ENCODE data around the gene ZNF12.

Gene ZNF12

GRCh38 chr7:6643915-6644625 is 62.7 kb downstream of the ZNF12 start:
- H3K27me3 Mint-ChIP-seq (ENCODE audit: low read depth, poor library complexity), result no peaks in the 10 kb centered on the region
- H3K27ac Mint-ChIP-seq, result no peak overlapping the region
- peaks cover 3% of the 10 kb centered on the region for H3K9me3 Mint-ChIP-seq
- DNase-seq, result no peak
- H3K36me3 Mint-ChIP-seq (ENCODE audit: low read depth), result peaks cover 52% of the 10 kb centered on the region
- H3K4me1 Mint-ChIP-seq, result peaks cover 26% of the 10 kb centered on the region
- no peak overlapping the region for H3K4me3 Mint-ChIP-seq
- TF ChIP-seq CTCF (IDR thresholded peaks at IDR 0.05), result no peak

GRCh38 chr7:6642861-6643640 is 63.7 kb downstream of the ZNF12 start:
- Mint-ChIP-seq H3K4me1 (peaks cover 36% of the 10 kb centered on the region), H3K36me3 (ENCODE audit: low read depth) (peaks cover 60% of the 10 kb centered on the region), H3K27ac (no peak overlapping the region), H3K9me3 (peaks cover 4% of the 10 kb centered on the region), H3K4me3 (no peak overlapping the region), H3K27me3 (ENCODE audit: low read depth, poor library complexity) (no peaks in the 10 kb centered on the region)
- TF ChIP-seq CTCF (IDR thresholded peaks at IDR 0.05), result no peak
- no peak for DNase-seq

GRCh38 chr7:6642239-6642839 is 64.4 kb downstream of the ZNF12 start:
- no peak overlapping the region for H3K27ac Mint-ChIP-seq
- peaks cover 4% of the 10 kb centered on the region for H3K9me3 Mint-ChIP-seq
- H3K36me3 Mint-ChIP-seq (ENCODE audit: low read depth), result peaks cover 57% of the 10 kb centered on the region
- DNase-seq, result no peak
- TF ChIP-seq CTCF (IDR thresholded peaks at IDR 0.05), result no peak
- no peak overlapping the region for H3K4me3 Mint-ChIP-seq
- no peaks in the 10 kb centered on the region for H3K27me3 Mint-ChIP-seq (ENCODE audit: low read depth, poor library complexity)
- peaks cover 41% of the 10 kb centered on the region for H3K4me1 Mint-ChIP-seq

- Mint-ChIP-seq H3K27me3 (ENCODE audit: low read depth, poor library complexity) (no peaks in the 10 kb centered on the region), H3K4me3 (no peak overlapping the region), H3K36me3 (ENCODE audit: low read depth) (peaks cover 55% of the 10 kb centered on the region), H3K4me1 (peaks cover 34% of the 10 kb centered on the region), H3K27ac (no peak overlapping the region), H3K9me3 (peaks cover 4% of the 10 kb centered on the region)
- DNase-seq, result no peak
- TF ChIP-seq CTCF (IDR thresholded peaks at IDR 0.05), result no peak
Measured at GRCh38 chr7:6641305-6642035, 65.3 kb downstream of the ZNF12 start.

- H3K4me3 Mint-ChIP-seq, result peak overlapping the region; percentile 54
- H3K36me3 Mint-ChIP-seq (ENCODE audit: low read depth), result peaks cover 55% of the 10 kb centered on the region
Measured at GRCh38 chr7:6640246-6640721, 66.5 kb downstream of the ZNF12 start.

More at GRCh38 chr7:6640246-6640721, 66.5 kb downstream of the ZNF12 start:
- peaks cover 4% of the 10 kb centered on the region for H3K9me3 Mint-ChIP-seq
- peak overlapping the region; percentile 81 for H3K27ac Mint-ChIP-seq
- DNase-seq, result peak; percentile 46
- peaks cover 33% of the 10 kb centered on the region for H3K4me1 Mint-ChIP-seq
- H3K27me3 Mint-ChIP-seq (ENCODE audit: low read depth, poor library complexity), result no peaks in the 10 kb centered on the region
- no peak for TF ChIP-seq CTCF (IDR thresholded peaks at IDR 0.05)

Data from nephron progenitor cell (in vitro differentiated cells).